Activated T-cell treated with anti-CD3 and anti-CD28 coated beads, Interleukin-2, amount 50 U/mL, for 24 hours (primary cell): Measurements from ENCODE around the gene NECTIN4.
A peak's percentile ranks its signal among the peaks of the same experiment; 100 is the strongest.

Source experiments
- DNase-seq: peaks from one replicate; pipeline ENCODE4 v3.0.0-alpha.2; 2020
- H3K27ac Mint-ChIP-seq: 2 replicates; pipeline ENCODE4 v1.8.0; 2020; ENCODE audit warnings: mild to moderate bottlenecking, mixed read lengths
- H3K27me3 Mint-ChIP-seq: 2 replicates; pipeline ENCODE4 v1.8.0; 2020; ENCODE audit warnings: mixed read lengths
- H3K36me3 Mint-ChIP-seq: 2 replicates; pipeline ENCODE4 v1.8.0; 2020; ENCODE audit warnings: low read depth, mixed read lengths
- H3K4me1 Mint-ChIP-seq: 2 replicates; pipeline ENCODE4 v1.8.0; 2020; ENCODE audit warnings: low read depth, mixed read lengths
- H3K4me3 Mint-ChIP-seq: 2 replicates; pipeline ENCODE4 v1.8.0; 2020; ENCODE audit warnings: mild to moderate bottlenecking, moderate library complexity, mixed read lengths
- H3K9me3 Mint-ChIP-seq: 2 replicates; pipeline ENCODE4 v1.8.0; 2020; ENCODE audit warnings: mixed read lengths

The NECTIN4 gene

DNA sequence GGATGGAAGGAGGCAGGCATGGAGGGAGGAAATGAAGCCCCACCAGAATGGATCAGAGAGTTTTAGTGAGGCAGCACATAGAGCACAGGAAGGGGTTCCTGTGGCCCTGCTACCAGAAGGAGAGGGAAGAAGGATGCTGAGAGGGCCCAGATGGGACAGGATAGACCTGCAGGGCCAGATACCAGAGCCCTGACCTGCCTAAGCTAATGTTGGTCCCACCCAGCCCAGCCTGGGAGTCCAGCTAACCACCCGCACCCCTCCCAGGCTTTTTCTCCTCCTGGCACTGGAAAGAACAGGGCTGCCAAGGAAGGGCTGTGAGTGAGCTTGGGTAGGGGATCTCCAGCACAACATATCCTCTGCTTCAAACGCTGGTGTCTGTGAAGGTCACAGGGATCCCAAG lies 6.9 kb downstream of the NECTIN4 start:
- H3K9me3 Mint-ChIP-seq: no peaks in the 10 kb centered on the region
- no peak for DNase-seq
- H3K4me1 Mint-ChIP-seq: peaks cover 4% of the 10 kb centered on the region
- no peaks in the 10 kb centered on the region for H3K27me3 Mint-ChIP-seq
- no peaks in the 10 kb centered on the region for H3K36me3 Mint-ChIP-seq
- H3K27ac Mint-ChIP-seq: no peak overlapping the region
- H3K4me3 Mint-ChIP-seq: no peak overlapping the region

DNA sequence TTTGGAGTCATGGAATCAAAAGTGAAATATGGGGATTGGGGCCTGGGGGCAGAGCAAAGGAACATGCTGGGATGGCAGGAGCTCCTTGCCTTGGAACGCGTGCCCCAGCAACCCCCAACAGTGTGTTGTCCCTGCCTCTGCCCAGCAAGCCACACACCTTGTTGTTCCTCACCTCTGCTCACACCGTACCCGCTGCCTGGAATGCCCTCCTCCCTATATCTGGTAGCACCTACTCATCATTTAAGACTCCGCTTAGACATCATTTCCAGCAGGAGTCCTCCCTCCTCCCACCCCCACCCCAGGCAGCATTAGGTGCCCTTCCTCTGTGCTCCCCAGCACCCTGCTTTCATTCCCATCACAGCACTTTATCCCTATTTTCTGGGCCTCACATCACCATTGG lies 7.8 kb downstream of the NECTIN4 start:
- Mint-ChIP-seq H3K27ac (no peak overlapping the region), H3K36me3 (no peaks in the 10 kb centered on the region), H3K27me3 (no peaks in the 10 kb centered on the region), H3K9me3 (no peaks in the 10 kb centered on the region), H3K4me3 (no peak overlapping the region), H3K4me1 (peaks cover 4% of the 10 kb centered on the region)
- DNase-seq: no peak

DNA sequence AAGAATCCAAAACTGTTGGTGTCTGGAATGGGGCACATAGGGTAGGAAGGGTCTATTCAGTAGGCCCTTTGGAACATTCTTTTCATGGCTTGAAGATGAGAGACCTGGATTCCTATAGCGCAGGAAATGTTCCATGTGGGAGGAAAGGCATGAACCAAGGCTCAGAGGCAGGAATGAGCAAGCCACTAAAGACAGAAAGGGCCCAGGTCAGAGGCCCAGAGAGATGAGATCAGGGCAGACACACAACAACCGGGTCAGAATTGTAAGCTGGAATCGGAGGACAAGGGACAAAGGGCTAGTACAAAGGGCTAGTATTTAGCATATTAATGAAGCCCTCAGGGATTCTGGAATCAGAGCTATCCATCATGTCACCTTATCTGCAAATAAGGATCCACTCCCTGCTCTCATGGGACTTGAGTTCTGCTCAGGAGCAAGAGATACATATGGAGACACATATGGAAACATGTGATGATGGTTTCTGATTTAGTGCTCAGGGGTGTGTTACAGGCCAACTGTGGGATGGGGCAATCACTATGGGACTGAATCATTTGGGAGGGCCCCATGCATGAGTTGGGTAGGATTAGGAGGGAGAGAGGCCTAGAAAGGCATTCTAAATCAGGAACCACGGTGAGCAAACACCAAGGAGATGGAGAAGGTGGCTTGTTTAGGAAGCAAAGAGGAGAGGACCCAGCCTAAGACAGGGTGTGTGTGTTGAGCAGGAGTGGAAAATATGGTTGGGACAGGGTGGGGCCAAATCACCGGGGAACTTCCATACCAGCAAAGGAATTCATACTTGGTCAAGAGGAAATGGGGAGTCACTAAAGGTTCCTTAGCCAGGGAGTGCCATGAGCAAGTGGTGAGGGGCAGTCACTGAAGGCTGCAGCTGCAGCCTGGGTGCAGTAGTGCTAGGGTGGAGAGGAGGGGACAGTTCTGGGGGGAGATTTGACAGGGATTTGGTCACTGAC lies 8.6 kb downstream of the NECTIN4 start:
- Mint-ChIP-seq H3K27ac (no peak overlapping the region), H3K4me1 (peaks cover 4% of the 10 kb centered on the region), H3K36me3 (no peaks in the 10 kb centered on the region), H3K9me3 (no peaks in the 10 kb centered on the region), H3K4me3 (no peak overlapping the region), H3K27me3 (no peaks in the 10 kb centered on the region)
- DNase-seq: no peak

DNA sequence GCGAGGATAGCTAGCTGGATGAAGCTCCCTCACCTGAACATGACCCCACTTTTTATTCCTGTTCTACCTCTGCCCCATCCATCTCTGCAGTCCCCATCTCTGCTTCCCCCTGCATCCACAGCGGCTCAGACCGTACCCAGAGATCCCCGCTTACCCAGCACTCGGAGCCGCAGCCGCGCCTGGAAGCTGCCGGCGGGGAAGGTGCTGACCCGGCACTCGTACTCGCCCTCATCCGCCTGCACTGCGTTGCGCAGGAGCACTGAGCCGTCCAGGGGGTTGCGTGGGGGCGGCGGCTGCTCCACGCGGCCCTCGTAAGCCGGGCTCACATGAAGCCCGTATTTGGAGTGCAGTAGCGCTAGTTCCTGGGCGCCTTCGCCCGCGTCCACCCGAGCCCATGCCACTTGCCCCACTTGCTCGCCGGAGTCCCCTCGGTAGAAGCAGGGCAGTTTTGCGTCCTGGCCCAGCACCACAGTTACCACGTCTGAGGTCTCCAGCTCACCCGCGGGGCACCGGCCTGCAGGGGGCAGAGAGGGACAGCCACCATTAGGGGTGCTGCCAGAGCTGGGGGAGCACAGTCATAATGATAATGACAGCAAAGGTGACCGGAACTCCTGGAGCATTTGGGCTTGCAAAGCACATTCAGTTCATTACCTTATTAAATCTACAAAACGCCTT lies 9.8 kb downstream of the NECTIN4 start:
- H3K4me3 Mint-ChIP-seq: no peak overlapping the region
- no peak for DNase-seq
- H3K36me3 Mint-ChIP-seq: no peaks in the 10 kb centered on the region
- peaks cover 4% of the 10 kb centered on the region for H3K4me1 Mint-ChIP-seq
- H3K27me3 Mint-ChIP-seq: no peaks in the 10 kb centered on the region
- H3K9me3 Mint-ChIP-seq: no peaks in the 10 kb centered on the region
- no peak overlapping the region for H3K27ac Mint-ChIP-seq

DNA sequence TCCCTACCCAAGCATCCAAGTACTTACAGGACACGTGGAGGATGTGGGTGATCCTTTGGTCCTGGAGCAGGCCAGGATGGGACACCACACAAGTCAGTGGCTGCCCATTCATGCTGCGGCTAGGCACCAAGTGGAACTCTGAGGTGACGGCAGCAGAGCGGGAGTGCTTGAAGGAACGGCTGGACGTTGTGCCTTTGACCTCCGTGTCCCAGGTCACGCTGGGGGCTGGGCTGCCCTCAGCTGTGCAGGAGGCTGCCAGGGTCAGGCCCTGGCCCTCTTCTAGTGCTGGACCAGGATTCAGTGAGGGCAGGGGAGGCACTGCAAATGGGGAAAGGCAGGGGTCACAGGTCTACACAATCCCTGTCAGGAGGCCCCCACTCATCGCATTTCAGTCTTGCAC lies 11.9 kb downstream of the NECTIN4 start:
- H3K27me3 Mint-ChIP-seq: no peaks in the 10 kb centered on the region
- no peaks in the 10 kb centered on the region for H3K9me3 Mint-ChIP-seq
- DNase-seq: no peak
- no peak overlapping the region for H3K4me3 Mint-ChIP-seq
- no peaks in the 10 kb centered on the region for H3K36me3 Mint-ChIP-seq
- H3K4me1 Mint-ChIP-seq: peaks cover 5% of the 10 kb centered on the region
- no peak overlapping the region for H3K27ac Mint-ChIP-seq

DNA sequence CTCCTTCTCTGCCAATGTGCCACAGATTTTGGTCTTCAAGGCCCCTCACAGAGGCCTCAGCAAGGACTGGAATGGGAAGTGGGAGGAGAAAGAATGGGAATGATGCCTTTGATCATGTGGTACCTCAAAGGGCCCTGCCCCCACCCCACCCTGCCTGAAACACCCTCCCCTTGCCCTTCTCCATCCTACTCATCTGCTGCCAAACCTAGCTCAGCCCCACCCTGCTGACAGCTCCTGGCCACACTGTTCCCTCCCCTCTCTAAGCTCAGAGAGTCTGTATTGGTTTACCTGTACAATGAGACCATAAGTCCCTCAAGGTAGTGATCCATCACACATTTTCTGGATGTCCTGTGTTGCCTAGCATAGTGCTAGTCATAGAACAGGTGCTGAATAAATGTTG lies 12.9 kb downstream of the NECTIN4 start:
- H3K36me3 Mint-ChIP-seq: no peaks in the 10 kb centered on the region
- H3K4me1 Mint-ChIP-seq: peaks cover 14% of the 10 kb centered on the region
- no peak overlapping the region for H3K4me3 Mint-ChIP-seq
- no peaks in the 10 kb centered on the region for H3K9me3 Mint-ChIP-seq
- no peaks in the 10 kb centered on the region for H3K27me3 Mint-ChIP-seq
- DNase-seq: no peak
- H3K27ac Mint-ChIP-seq: no peak overlapping the region

DNA sequence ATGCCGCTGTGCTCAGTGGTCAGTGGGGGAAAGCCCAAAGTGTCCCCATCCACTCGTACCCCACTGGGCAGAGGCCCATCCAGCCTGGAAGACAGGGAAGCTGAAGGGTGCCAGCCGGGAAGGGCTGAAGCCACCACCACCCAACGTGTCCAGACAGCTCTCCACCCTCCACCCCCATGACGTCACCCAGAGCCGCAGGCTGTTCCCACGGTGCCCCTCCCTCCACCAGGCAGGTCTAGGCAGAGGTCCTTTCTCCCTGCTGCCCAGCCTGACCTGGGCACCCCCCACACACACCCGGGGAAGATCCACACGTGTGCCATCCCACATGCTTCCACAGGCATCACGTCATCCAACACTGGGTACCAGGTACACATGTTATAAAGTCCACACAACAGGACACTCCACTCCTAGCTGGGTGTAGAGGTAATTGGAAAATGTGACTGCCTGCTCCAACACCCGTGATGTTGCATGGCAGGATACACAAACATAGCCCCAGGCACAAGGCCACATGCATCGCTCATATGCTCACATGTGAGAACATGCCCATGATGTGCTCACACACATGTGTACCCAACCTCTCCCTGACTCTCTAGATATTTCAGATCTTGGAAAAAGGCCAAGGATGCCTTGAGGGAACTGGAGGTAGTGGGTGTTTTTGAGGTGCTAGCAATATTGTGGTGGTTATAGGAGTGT lies 14.5 kb downstream of the NECTIN4 start:
- H3K4me3 Mint-ChIP-seq: no peak overlapping the region
- H3K36me3 Mint-ChIP-seq: no peaks in the 10 kb centered on the region

DNA sequence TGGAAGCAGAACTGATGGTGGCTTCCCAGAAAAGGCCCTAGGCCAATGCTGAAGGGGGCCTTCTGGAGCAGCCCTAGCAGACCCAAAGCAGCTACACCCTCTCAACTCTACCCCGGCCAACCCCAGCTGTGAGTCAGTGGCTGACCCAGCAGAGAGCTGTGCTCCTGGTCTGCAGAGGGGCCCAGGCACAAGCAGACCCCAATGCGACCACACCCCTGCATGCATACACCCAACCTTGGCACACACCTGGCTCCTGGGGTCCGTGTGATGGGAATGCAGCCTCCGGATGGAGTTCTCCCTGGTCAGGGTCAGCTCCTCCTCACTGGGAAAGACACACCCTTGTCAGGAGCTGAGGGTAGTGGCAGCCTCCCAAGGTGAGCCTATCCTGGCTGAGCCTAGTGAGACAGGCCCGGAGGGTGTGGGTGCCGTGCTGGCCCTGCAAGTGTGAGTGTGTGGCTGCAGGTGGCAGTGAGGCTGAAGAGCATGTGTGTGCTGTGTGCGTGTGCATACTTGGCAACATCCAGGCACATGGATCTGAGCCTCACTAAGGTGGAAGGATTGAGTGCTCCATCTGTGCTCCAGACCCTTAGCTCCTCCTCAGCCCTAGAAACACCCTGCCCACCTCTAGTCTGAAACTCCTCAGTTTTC lies 15.8 kb downstream of the NECTIN4 start:
- no peak for DNase-seq
- Mint-ChIP-seq H3K27me3 (no peaks in the 10 kb centered on the region), H3K9me3 (peaks cover 2% of the 10 kb centered on the region), H3K4me1 (peaks cover 29% of the 10 kb centered on the region), H3K4me3 (no peak overlapping the region), H3K36me3 (peaks cover 9% of the 10 kb centered on the region), H3K27ac (no peak overlapping the region)

More for the DNA sequence above, 14.5 kb downstream of the NECTIN4 start:
- Mint-ChIP-seq H3K27ac (no peak overlapping the region), H3K27me3 (no peaks in the 10 kb centered on the region), H3K9me3 (peaks cover 2% of the 10 kb centered on the region), H3K4me1 (peaks cover 26% of the 10 kb centered on the region)
- no peak for DNase-seq

DNA sequence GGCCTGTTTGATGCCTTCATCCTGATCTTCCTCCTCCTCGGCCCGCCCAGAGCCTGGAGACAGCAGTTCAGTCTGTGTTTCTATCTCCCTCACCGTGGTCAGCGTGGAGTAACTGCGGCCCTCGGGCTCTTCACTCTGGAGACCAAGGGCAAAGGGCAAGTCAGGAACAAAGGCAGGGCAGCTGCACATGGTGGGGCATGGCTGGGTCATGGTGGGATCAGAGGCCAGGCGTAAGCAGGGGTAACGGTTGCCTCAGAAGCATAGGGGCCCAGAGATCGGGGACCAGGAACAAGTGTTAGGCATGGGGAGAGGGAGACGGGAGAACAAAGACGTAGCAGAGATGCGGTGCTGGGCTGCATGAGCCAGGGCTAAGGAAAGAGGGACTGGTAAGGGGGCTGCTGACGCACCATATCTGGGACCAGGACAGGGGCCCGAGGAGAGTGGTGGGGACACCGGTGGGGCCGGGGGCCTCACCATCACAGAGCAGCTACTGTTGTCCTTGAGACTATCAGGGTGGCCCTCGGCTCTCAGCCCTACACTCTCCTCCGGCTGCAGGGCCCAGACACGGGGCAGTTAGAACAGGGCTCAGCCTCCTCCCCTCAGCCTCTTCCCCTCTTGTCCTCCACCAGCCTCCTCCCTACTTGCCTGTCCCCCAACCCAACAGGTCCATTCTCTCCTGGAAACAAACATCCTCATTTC lies 16.5 kb downstream of the NECTIN4 start:
- H3K4me1 Mint-ChIP-seq: peaks cover 34% of the 10 kb centered on the region
- H3K4me3 Mint-ChIP-seq: no peak overlapping the region
- H3K9me3 Mint-ChIP-seq: peaks cover 2% of the 10 kb centered on the region
- H3K27ac Mint-ChIP-seq: no peak overlapping the region
- H3K27me3 Mint-ChIP-seq: no peaks in the 10 kb centered on the region
- DNase-seq: no peak
- peaks cover 16% of the 10 kb centered on the region for H3K36me3 Mint-ChIP-seq

DNA sequence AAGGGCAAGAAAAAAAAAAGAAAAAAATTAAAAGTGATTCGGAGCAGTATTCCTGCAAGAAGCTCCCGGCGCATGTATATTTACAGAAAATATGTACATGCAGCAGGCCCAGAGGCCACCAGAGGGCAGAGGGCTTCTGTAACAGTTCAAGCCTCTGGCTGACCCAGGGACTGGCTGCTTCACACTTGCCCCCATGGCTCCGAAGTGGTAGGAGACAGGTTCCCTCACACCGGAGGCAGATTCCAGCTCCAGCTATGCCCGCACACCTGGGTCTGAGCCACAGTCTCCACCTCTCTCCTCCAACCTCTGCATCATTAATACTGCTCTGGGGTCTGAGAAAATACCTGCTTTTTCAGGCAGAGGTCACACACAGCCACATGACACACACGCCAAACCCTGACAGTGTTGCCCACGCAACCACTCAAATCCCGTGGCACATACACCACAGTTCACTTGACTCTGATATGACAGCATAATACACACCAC lies 17.4 kb downstream of the NECTIN4 start:
- H3K9me3 Mint-ChIP-seq: peaks cover 2% of the 10 kb centered on the region
- H3K27me3 Mint-ChIP-seq: no peaks in the 10 kb centered on the region
- DNase-seq: peak; percentile 62
- H3K4me1 Mint-ChIP-seq: peaks cover 42% of the 10 kb centered on the region
- H3K36me3 Mint-ChIP-seq: peaks cover 23% of the 10 kb centered on the region
- H3K27ac Mint-ChIP-seq: peak overlapping the region; percentile 17
- no peak overlapping the region for H3K4me3 Mint-ChIP-seq

DNA sequence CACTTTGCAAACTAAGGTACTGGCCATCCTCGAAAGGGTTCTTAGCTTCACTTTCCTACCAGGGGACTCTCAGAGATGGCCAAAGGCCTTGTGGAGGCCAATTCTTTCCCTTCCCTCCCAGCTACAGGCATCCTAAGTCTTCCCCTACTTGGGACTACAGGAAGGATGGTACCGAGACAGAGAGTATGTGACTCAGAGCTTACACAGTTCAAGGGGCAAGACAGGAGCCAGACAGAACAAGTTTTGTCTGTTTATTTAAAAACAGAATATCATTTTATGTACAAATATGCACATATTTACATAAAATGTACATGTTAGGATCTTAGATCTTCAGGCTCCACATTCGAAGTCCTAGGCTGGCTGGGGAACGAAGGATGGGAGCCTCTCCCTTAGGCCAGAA lies 18.6 kb downstream of the NECTIN4 start:
- H3K4me1 Mint-ChIP-seq: peaks cover 49% of the 10 kb centered on the region
- no peaks in the 10 kb centered on the region for H3K27me3 Mint-ChIP-seq
- no peak for DNase-seq
- peak overlapping the region; percentile 98 for H3K27ac Mint-ChIP-seq
- peaks cover 2% of the 10 kb centered on the region for H3K9me3 Mint-ChIP-seq
- H3K36me3 Mint-ChIP-seq: peaks cover 32% of the 10 kb centered on the region
- no peak overlapping the region for H3K4me3 Mint-ChIP-seq

DNA sequence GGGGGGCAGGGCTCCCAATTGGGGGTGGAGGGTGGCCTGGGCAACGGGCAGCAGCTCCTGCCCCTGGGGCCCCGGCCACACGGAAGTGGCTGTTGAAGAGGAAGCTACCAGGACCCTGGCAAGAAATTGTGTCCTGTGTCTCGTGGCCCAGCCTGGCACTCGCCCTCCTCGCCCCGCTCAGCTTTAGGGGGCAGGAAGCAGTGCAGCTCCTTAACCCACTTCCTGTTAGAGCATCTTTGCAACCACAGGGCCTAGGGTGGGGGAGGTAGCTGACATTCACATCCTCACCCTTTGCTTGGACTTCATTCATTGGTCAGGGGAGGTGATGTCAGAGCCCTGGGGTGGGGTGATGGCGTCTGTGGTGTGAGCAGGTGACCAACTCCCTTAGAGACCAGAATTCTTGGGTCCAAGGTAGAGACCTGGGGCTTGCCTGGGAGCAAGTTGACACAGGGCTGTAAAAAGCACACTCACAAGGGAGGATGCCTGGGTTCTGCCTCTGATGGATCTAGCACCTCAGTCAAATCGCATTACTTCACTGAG lies 19.6 kb downstream of the NECTIN4 start, which contains the start of gene ARHGAP30:
ARHGAP30 (minus strand) TSS at position 161 of the 540 bp plus-strand sequence. CDS start 267 bp downstream, outside the sequence.
- H3K9me3 Mint-ChIP-seq: peaks cover 2% of the 10 kb centered on the region
- peak; percentile 83 for DNase-seq
- H3K4me3 Mint-ChIP-seq: peak within 1 kb of the TSS; percentile 99
- H3K4me1 Mint-ChIP-seq: peaks cover 56% of the 10 kb centered on the region
- H3K27me3 Mint-ChIP-seq: no peaks in the 10 kb centered on the region
- peak within 1 kb of the TSS; percentile 98 for H3K27ac Mint-ChIP-seq
- H3K36me3 Mint-ChIP-seq: peaks cover 40% of the 10 kb centered on the region

DNA sequence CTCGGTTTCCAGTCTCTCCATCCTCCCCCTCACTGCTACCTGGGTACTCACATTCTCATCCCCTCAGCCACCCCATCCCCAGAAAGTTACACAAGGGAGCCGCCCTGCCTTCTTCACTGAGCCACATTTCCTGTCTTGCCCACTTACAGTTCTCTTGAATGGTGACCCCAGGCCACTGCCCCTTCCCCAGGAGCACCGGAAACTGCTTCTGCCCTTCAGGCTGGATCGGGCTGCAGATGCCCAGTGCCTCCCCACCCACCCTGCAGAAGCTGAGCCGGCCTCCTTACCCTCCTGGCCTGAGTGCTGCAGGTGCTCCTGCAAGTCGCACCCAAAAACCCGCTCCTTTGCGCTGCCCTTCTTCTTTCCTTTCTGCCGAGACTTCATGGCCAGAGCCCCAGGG lies 20.1 kb downstream of the NECTIN4 start:
- DNase-seq: no peak
- peak overlapping the region; percentile 98 for H3K27ac Mint-ChIP-seq
- H3K4me1 Mint-ChIP-seq: peaks cover 60% of the 10 kb centered on the region

More for the DNA sequence above, 20.1 kb downstream of the NECTIN4 start:
- H3K4me3 Mint-ChIP-seq: peak overlapping the region; percentile 99
- H3K9me3 Mint-ChIP-seq: peaks cover 2% of the 10 kb centered on the region
- peaks cover 45% of the 10 kb centered on the region for H3K36me3 Mint-ChIP-seq
- no peaks in the 10 kb centered on the region for H3K27me3 Mint-ChIP-seq
